NOMO-1 (cell line): ENCODE data around the gene FCAMR.

Source experiments
- DNase-seq, 2 experiments: peaks; one replicate each; lab custom pipeline; 2025; ENCODE audit not compliant: unreplicated experiment in 2 of 2; lab: John Stamatoyannopoulos, UW

Gene FCAMR

DNA sequence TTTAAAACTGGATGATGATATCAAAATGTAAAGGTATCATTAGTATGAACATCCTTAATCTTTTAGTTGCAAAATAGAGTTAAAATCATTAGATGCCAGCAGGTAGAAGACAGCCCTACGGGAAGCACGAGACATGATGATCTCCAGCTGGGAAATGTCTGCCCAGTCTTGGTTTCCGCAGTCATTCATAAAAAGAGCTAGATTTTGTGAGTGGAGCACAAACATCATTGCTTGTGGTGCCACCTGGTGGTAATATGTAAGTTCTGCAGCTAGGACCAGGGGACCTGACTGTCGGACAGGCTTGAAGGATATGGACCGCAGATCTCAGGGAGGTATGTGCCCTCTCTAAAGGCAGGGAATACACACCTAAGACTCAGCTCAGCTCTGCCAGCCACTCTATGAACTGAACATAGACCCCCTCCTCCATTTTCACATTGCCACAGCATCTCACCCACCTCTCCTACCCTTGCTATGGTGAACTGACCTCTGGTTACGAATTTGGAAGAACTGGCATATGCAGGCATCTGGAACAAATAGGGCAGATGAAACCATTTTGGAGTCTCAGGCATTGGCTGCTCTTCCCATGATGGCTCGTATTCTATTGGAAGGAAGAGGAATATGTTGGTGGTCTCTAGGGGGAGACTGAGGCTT is 57.7 kb downstream of the FCAMR start:
- DNase-seq, result peak; percentile 31 to 69

DNA sequence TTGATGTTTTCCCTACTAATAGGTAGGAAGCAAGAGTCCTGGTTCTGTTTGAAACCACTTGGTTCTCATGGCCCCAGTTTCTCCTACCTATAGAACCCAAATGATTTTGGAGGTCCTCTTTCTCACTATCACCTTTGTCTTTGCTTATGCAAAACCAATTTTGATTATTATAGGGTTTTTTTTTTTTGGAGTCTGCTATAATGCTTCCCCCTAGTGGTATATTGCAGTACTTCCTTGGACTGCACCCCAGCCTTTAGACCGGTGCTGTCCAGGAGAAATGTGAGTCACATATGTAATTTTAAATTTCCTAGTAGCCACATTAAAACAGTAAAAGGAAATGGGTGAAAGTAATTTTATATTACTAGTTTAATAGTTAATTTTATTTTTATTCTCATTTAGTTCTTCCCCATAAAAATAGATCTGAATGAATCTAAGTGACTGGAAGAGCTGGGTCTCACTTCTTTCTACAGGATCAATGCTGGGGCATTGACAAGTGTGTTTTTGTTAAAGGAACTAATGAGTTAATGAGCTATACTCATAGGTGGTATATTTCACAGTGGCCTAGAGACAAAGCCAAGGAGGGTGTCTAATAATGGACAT is 59.1 kb downstream of the FCAMR start:
- peak in 1 of 2 experiments; percentile 53 for DNase-seq

DNA sequence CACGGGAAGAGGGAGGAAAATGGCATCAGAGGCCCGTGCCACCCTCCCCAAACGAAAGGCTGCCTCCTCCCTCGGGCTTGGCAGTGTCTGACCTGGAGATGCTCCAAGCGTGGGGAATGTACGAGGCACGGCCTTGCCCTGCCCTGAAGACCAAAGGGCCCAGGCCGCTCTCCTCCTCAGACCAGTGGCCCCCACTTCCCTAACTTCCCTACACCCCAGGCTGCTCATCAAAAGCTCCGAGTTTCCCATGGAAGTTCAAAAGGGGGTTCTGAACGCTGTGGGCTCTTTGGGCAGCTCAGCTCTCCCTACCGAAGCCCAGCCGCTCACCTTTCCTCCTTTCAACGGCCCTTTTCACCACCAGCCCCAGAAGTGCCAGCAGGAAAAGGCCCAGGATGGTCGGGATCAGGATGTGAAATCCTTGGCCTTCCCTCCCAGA is 60.4 kb downstream of the FCAMR start:
- DNase-seq, result no peak

DNA sequence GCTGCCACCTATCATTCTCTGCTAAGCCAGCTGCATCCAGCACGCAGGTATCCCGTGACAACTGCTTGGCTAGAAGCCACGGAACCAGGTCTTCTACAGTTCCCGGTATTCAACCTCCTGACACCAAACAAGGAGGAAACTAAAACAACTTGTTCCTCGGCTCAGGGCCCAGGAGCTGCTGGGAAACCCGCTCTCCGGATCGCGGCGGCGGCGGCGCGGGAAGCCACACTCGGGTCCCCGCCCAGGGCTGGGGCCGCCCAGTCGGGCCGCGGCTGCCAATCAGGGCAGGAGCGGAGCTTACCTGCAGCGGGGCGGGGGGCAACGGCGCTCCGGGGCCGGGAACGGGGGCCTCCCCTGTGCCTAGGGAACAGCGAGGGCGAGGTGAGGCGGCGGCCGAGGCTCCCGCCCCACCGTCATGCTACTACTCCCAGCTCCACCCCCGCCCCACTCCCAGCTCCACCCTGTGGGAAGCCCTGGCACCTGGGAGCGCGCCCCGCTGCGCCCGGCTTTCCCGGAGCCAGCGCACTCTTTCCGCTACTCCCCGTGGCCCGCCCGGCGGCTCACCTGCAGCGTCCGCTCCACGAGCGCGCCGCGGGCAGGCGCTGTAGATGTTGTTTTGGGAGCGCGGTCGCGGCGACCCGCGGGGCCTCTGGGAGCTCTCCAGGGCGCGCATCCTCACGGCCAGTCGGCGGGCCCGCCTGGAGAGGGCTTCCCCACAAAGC is 60.9 kb downstream of the FCAMR start:
- DNase-seq, result no peak

DNA sequence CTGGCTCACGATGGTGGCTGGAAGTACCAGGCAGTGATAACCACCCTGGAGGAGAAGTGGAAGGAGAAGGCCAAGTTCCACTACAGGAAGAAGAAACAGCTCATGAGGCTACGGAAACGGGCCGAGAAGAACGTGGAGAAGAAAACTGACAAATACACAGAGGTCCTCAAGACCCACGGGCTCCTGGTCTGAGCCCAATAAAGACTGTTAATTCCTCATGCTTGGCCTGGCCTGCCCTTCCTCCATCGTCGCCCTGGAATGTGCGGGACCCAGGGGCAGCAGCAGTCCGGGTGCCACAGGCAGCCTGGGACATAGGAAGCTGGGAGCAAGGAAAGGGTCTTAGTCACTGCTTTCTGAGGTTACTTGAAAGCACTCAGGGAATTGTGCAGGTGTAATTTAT is 62.2 kb downstream of the FCAMR start:
- no peak for DNase-seq
